Measurements from ENCODE around the gene SON.
A peak's percentile ranks its signal among the peaks of the same experiment; 100 is the strongest.

Gene SON

GRCh38 chr21:33561373-33561772, 18.5 kb downstream of the SON start:
- Histone ChIP-seq H3K9me3 (ENCODE audit: control insufficient read depth, insufficient read depth, low read depth, low read length) (no peaks in the 10 kb centered on the region), H3K4me3 (ENCODE audit: low read depth, low read length) (no peak overlapping the region), H3K27ac (ENCODE audit: extremely low read depth, low read depth, low read length) (no peak overlapping the region), H3K4me1 (ENCODE audit: control insufficient read depth, insufficient read depth, low read length) (no peaks in the 10 kb centered on the region), H3K36me3 (ENCODE audit: control insufficient read depth in 2 of 2, insufficient read depth in 1 of 2, low read length in 2 of 2) (peaks cover 71 to 77% of the 10 kb centered on the region in 2 experiments)
- ChIA-PET POLR2A (no interaction called here), CTCF (interaction anchor here (0.7 kb wide), 1 partner anchor 9 kb away, joined by 3 read pairs; no protein-coding TSS in a partner anchor)
- TF ChIP-seq ZSCAN16 (tag by site-specific recombination; IDR thresholded peaks at IDR 0.05) (no peak), PRDM1 (tag by site-specific recombination; IDR thresholded peaks at IDR 0.05) (peak; percentile 74), BCL11B (tag by site-specific recombination; IDR thresholded peaks at IDR 0.05; ENCODE audit: low read depth) (no peak), MYNN (tag by site-specific recombination; IDR thresholded peaks at IDR 0.05; ENCODE audit: borderline replicate concordance) (no peak)

- POLR2A ChIA-PET, result no interaction called here
Observed at GRCh38 chr21:33562389-33562788, 19.6 kb downstream of the SON start.

GRCh38 chr21:33566514-33566913, 23.7 kb downstream of the SON start:
- H3K27ac ChIP-seq (ENCODE audit: extremely low read depth, low read depth, low read length), result no peak overlapping the region
- CTCF ChIA-PET, result no interaction called here
- H3K36me3 ChIP-seq (ENCODE audit: control insufficient read depth in 2 of 2, insufficient read depth in 1 of 2, low read length in 2 of 2), result peaks cover 61 to 76% of the 10 kb centered on the region in 2 experiments
- no peaks in the 10 kb centered on the region for H3K9me3 ChIP-seq (ENCODE audit: control insufficient read depth, insufficient read depth, low read depth, low read length)
- POLR2A ChIA-PET, result interaction anchor here (0.6 to 1.6 kb wide), 3 partner anchors 8 to 98 kb away, joined by 4 to 5 read pairs (median 5); partner anchors contain the start of gene DONSON
- TF ChIP-seq TRIM28 (IDR thresholded peaks at IDR 0.05; ENCODE audit: borderline replicate concordance, low read length) (no peak), ZNF18 (tag by site-specific recombination; IDR thresholded peaks at IDR 0.05) (no peak), ZNF311 (tag by site-specific recombination; IDR thresholded peaks at IDR 0.05; ENCODE audit: borderline replicate concordance) (no peak), ZNF600 (tag by site-specific recombination; IDR thresholded peaks at IDR 0.05) (0 out of 2 replicates have a peak, but pooled peaks have one; percentile 34), ZNF274 (IDR thresholded peaks at IDR 0.05; ENCODE audit: low read length) (no peak), ZNF274 (tag by site-specific recombination; IDR thresholded peaks at IDR 0.05; ENCODE audit: borderline replicate concordance) (no peak), KLF7 (tag by site-specific recombination; IDR thresholded peaks at IDR 0.05; ENCODE audit: borderline replicate concordance) (no peak)
- H3K4me3 ChIP-seq (ENCODE audit: low read depth, low read length), result no peak overlapping the region
- H3K4me1 ChIP-seq (ENCODE audit: control insufficient read depth, insufficient read depth, low read length), result no peaks in the 10 kb centered on the region

More at GRCh38 chr21:33562389-33562788, 19.6 kb downstream of the SON start:
- no peaks in the 10 kb centered on the region for H3K4me1 ChIP-seq (ENCODE audit: control insufficient read depth, insufficient read depth, low read length)
- no peak overlapping the region for H3K27ac ChIP-seq (ENCODE audit: extremely low read depth, low read depth, low read length)
- no peak overlapping the region for H3K4me3 ChIP-seq (ENCODE audit: low read depth, low read length)
- TF ChIP-seq ZNF341 (tag by site-specific recombination; IDR thresholded peaks at IDR 0.05; ENCODE audit: low read depth) (no peak), ZSCAN18 (tag by site-specific recombination; IDR thresholded peaks at IDR 0.05) (no peak)
- CTCF ChIA-PET, result interaction anchor here (1.0 to 1.2 kb wide), 2 partner anchors 11 to 339 kb away, joined by 3 read pairs; no protein-coding TSS in a partner anchor
- peaks cover 66 to 78% of the 10 kb centered on the region in 2 experiments for H3K36me3 ChIP-seq (ENCODE audit: control insufficient read depth in 2 of 2, insufficient read depth in 1 of 2, low read length in 2 of 2)
- H3K9me3 ChIP-seq (ENCODE audit: control insufficient read depth, insufficient read depth, low read depth, low read length), result no peaks in the 10 kb centered on the region

GRCh38 chr21:33567914-33568313, 25.1 kb downstream of the SON start:
- ChIA-PET POLR2A (no interaction called here), CTCF (interaction anchor here (0.6 kb wide), 1 partner anchor 10 kb away, joined by 3 read pairs; no protein-coding TSS in a partner anchor)
- H3K9me3 ChIP-seq (ENCODE audit: control insufficient read depth, insufficient read depth, low read depth, low read length), result no peaks in the 10 kb centered on the region
- H3K4me1 ChIP-seq (ENCODE audit: control insufficient read depth, insufficient read depth, low read length), result no peaks in the 10 kb centered on the region
- peaks cover 61 to 78% of the 10 kb centered on the region in 2 experiments for H3K36me3 ChIP-seq (ENCODE audit: control insufficient read depth in 2 of 2, insufficient read depth in 1 of 2, low read length in 2 of 2)
- peak overlapping the region; percentile 0; the same call in 1 of the 2 replicates for H3K27ac ChIP-seq (ENCODE audit: extremely low read depth, low read depth, low read length)
- H3K4me3 ChIP-seq (ENCODE audit: low read depth, low read length), result no peak overlapping the region
- TF ChIP-seq HOXD13 (CRISPR knock-in tag; IDR thresholded peaks at IDR 0.05; ENCODE audit: borderline replicate concordance), result no peak
- no peak for TF ChIP-seq ZNF488 (tag by site-specific recombination; IDR thresholded peaks at IDR 0.05)
- no peak for TF ChIP-seq ZBTB10 (tag by site-specific recombination; IDR thresholded peaks at IDR 0.05)
- TF ChIP-seq OSR2 (tag by site-specific recombination; IDR thresholded peaks at IDR 0.05), result peak; percentile 57; the same call in 1 of the 2 replicates
- no peak for TF ChIP-seq ZNF16 (tag by site-specific recombination; IDR thresholded peaks at IDR 0.05; ENCODE audit: low read depth)
- TF ChIP-seq PRDM6 (tag by site-specific recombination; IDR thresholded peaks at IDR 0.05), result peak; percentile 81
- no peak for TF ChIP-seq ZNF426 (tag by site-specific recombination; IDR thresholded peaks at IDR 0.05)

Data from HEK293 (cell line).